ENCODE measurements around the gene ATXN10. TPM values are rescaled to one million over a fixed set of nuclear protein-coding genes. Genes with fewer than 3 reads are reported as not detected.

ATXN10 gene
- total RNA-seq, 1 donor from 2014 or later = 99.7 TPM

DNA sequence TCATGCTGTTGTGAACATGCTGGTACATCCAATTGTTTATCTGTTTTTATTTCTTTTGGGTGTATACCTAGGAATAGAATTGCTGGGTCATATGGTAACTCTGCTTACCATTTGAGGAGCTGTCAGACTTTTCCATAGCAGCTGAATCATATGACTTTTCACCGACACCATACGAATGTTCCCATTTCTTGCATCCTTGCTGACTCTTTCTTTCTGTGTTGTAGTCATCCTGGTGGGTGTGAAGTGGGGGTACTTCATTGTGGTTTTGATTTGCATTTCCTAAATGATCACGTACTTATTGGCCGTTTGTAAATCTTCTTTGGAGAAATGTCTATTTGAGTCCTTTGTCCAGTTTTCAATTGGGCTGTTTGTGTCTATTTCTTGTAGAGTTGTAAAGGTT is 26.5 kb downstream of the ATXN10 start:
- H3K36me3 Mint-ChIP-seq (ENCODE audit: low read depth) = peaks cover 71% of the 10 kb centered on the region

DNA sequence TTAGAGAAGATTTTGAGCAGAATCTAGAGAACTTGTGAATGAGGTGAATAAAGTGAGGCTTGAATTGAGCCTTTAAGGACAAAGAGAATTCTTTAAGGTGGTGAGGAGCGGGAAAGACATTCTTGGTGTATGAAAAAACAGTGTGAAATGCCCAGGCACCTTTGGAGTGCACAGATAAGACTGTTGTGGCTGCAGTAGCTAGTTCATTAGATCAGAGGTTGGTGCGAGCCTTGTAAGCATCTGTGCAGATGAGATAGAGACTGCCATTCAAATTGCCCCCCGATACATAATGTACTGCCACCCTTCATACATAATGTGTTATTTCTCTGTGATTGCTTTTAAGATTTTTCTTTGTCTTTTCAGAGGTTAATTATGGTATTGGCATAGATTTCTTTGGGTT is 31.3 kb downstream of the ATXN10 start:
- CTCF ChIA-PET = no interaction called here
- ATAC-seq (ENCODE audit: low read depth) = no peak
- Mint-ChIP-seq H3K36me3 (ENCODE audit: low read depth) (peaks cover 87% of the 10 kb centered on the region), H3K27me3 (no peaks in the 10 kb centered on the region), H3K4me1 (no peaks in the 10 kb centered on the region), H3K4me3 (no peak overlapping the region), H3K27ac (no peak overlapping the region), H3K9me3 (no peaks in the 10 kb centered on the region)
- POLR2A ChIA-PET = no interaction called here
- no peak for DNase-seq
- TF ChIP-seq CTCF (IDR thresholded peaks at IDR 0.05) = no peak
- intact Hi-C loops (cut with micrococcal nuclease) = no loop called here

More for the DNA sequence above, 26.5 kb downstream of the ATXN10 start:
- ChIA-PET CTCF (no interaction called here), POLR2A (no interaction called here)
- intact Hi-C loops (cut with micrococcal nuclease) = no loop called here
- ATAC-seq (ENCODE audit: low read depth) (no peak), DNase-seq (no peak)
- Mint-ChIP-seq H3K4me1 (peaks cover 10% of the 10 kb centered on the region), H3K9me3 (no peaks in the 10 kb centered on the region), H3K4me3 (no peak overlapping the region), H3K27ac (no peak overlapping the region), H3K27me3 (no peaks in the 10 kb centered on the region)
- TF ChIP-seq CTCF (IDR thresholded peaks at IDR 0.05) = no peak

DNA sequence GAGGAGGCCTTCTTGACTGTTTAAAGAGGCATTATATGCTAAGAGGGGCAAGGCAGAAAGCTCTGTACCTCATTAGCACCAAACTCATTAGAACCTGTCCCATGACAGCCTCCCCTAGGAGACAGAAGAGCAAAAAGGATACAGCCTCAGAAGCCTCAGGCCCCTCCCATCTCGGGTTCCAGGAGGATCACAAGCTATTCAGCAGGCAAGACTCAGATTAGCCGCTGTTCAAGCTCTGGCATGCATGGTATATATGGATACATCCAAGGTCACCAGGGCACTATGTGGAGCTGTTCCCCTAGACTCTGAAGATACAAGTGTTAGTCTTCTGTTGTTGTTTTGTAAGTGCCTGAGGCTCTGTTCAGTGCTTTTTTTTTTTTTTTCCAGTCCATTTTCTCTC is 32.1 kb downstream of the ATXN10 start:
- no peaks in the 10 kb centered on the region for H3K9me3 Mint-ChIP-seq
- no peaks in the 10 kb centered on the region for H3K27me3 Mint-ChIP-seq
- ChIA-PET CTCF (no interaction called here), POLR2A (no interaction called here)
- no peaks in the 10 kb centered on the region for H3K4me1 Mint-ChIP-seq
- intact Hi-C loops (cut with micrococcal nuclease) = no loop called here
- no peak for DNase-seq
- H3K27ac Mint-ChIP-seq = no peak overlapping the region
- peaks cover 88% of the 10 kb centered on the region for H3K36me3 Mint-ChIP-seq (ENCODE audit: low read depth)
- TF ChIP-seq CTCF (IDR thresholded peaks at IDR 0.05) = no peak
- H3K4me3 Mint-ChIP-seq = no peak overlapping the region
- ATAC-seq (ENCODE audit: low read depth) = no peak

- DNase-seq (no peak), ATAC-seq (ENCODE audit: low read depth) (no peak)
- TF ChIP-seq CTCF (IDR thresholded peaks at IDR 0.05) = no peak
- H3K27me3 Mint-ChIP-seq = no peaks in the 10 kb centered on the region
- peaks cover 89% of the 10 kb centered on the region for H3K36me3 Mint-ChIP-seq (ENCODE audit: low read depth)
- CTCF ChIA-PET = no interaction called here
- H3K27ac Mint-ChIP-seq = no peak overlapping the region
- POLR2A ChIA-PET = no interaction called here
- no peak overlapping the region for H3K4me3 Mint-ChIP-seq
- no peaks in the 10 kb centered on the region for H3K9me3 Mint-ChIP-seq
- intact Hi-C loops (cut with micrococcal nuclease) = no loop called here
- no peaks in the 10 kb centered on the region for H3K4me1 Mint-ChIP-seq
These were observed 33.0 kb downstream of the ATXN10 start for GRCh38 chr22:45704648-45705047.

GRCh38 chr22:45707605-45708004 is 36.0 kb downstream of the ATXN10 start:
- ATAC-seq (ENCODE audit: low read depth) (no peak), DNase-seq (no peak)
- Mint-ChIP-seq H3K27ac (no peak overlapping the region), H3K36me3 (ENCODE audit: low read depth) (peaks cover 87% of the 10 kb centered on the region), H3K9me3 (no peaks in the 10 kb centered on the region), H3K27me3 (no peaks in the 10 kb centered on the region), H3K4me1 (peaks cover 3% of the 10 kb centered on the region), H3K4me3 (no peak overlapping the region)
- no peak for TF ChIP-seq CTCF (IDR thresholded peaks at IDR 0.05)
- POLR2A ChIA-PET = no interaction called here
- CTCF ChIA-PET = interaction anchor here (0.6 to 0.8 kb wide), 2 partner anchors 21 to 42 kb away, joined by 3 read pairs; no protein-coding TSS in a partner anchor
- intact Hi-C loops (cut with micrococcal nuclease) = no loop called here

All from activated B cell treated with CpG ODN at 0.5 μM for 24 hours (primary cell).